H1 (cell line): Measurements from ENCODE around the gene HOXA6. TPM values are rescaled to one million over a fixed set of nuclear protein-coding genes. Genes with fewer than 3 reads are reported as not detected.

Source experiments
- CTCF ChIA-PET: fragments of 300-600 bp; sonication (Branson Sonifier 250); formaldehyde crosslinking; loops from one replicate; lab custom pipeline; 2021; ENCODE audit not compliant: partially characterized antibody; lab: Charles Lee
- POLR2A ChIA-PET: fragments of 300-600 bp; sonication (Branson Sonifier 250); formaldehyde crosslinking; loops from one replicate; lab custom pipeline; 2021; ENCODE audit warnings: inconsistent platforms; ENCODE audit not compliant: partially characterized antibody; lab: Charles Lee
- DNase-seq, 2 experiments: peaks; one replicate each; pipeline versions ENCODE4 v3.0.0 to v3.0.0-alpha.2; 2010 to 2022; ENCODE audit warnings: low spot score in 2 of 2, low read depth in 1 of 2, mixed read lengths in 1 of 2
- FAIRE-seq: peaks from 2 replicates; lab custom pipeline; 2011; peaks lifted over from hg19 to GRCh38; lab: Jason Lieb, UNC
- H2AFZ ChIP-seq: 2 replicates; pipeline ENCODE4 v1.8.1; 2012; ENCODE audit warnings: low read length, inconsistent platforms
- H2AK5ac ChIP-seq: 2 replicates; pipeline ENCODE4 v1.6.1; 2013; ENCODE audit warnings: low read depth, low read length
- H2BK120ac ChIP-seq: replicated peaks from 2 replicates; pipeline ENCODE3; 2013; ENCODE audit warnings: low read depth, low read length, inconsistent platforms
- H2BK12ac ChIP-seq: 2 replicates; pipeline ENCODE4 v1.6.1; 2013; ENCODE audit warnings: low read depth, low read length
- H2BK15ac ChIP-seq: 2 replicates; pipeline ENCODE4 v1.6.1; 2013; ENCODE audit warnings: low read length
- H2BK20ac ChIP-seq: 2 replicates; pipeline ENCODE4 v1.6.1; 2013; ENCODE audit warnings: low read length
- H2BK5ac ChIP-seq: 2 replicates; pipeline ENCODE4 v1.6.1; 2013; ENCODE audit warnings: low read depth, low read length
- H3K14ac ChIP-seq: 2 replicates; pipeline ENCODE4 v1.6.1; 2013; ENCODE audit warnings: inconsistent platforms; ENCODE audit not compliant: insufficient read length
- H3K18ac ChIP-seq: 2 replicates; pipeline ENCODE4 v1.6.1; 2013; ENCODE audit warnings: low read length; ENCODE audit errors: extremely low read depth
- H3K23ac ChIP-seq: 2 replicates; pipeline ENCODE4 v1.6.1; 2013; ENCODE audit warnings: inconsistent platforms; ENCODE audit not compliant: insufficient read length
- H3K23me2 ChIP-seq: 2 replicates; pipeline ENCODE4 v1.6.1; 2013; ENCODE audit warnings: low read depth, low read length
- H3K27ac ChIP-seq: 2 replicates; pipeline ENCODE4 v1.6.1; 2011; ENCODE audit warnings: low read depth, low read length, inconsistent platforms
- H3K27me3 ChIP-seq, 4 experiments: replicated peaks in 1 of 4; 1 replicate in 1 of 4; 2 replicates in 3 of 4; pipeline versions ENCODE4 v1.6.1 to v1.8.1; 2011 to 2013; ENCODE audit warnings: low read length in 3 of 4, mild to moderate bottlenecking in 3 of 4, inconsistent platforms in 2 of 4, mixed read lengths in 2 of 4, moderate library complexity in 1 of 4; ENCODE audit not compliant: control insufficient read depth in 3 of 4, insufficient read depth in 3 of 4; ENCODE audit errors: extremely low read depth in 1 of 4
- H3K36me3 ChIP-seq, 4 experiments: 2 replicates each; pipeline versions ENCODE4 v1.6.1 to v1.8.1; 2011 to 2013; ENCODE audit warnings: mild to moderate bottlenecking in 4 of 4, low read length in 3 of 4, moderate library complexity in 2 of 4, control low read depth in 1 of 4, inconsistent platforms in 1 of 4; ENCODE audit not compliant: insufficient read depth in 4 of 4, control insufficient read depth in 2 of 4
- H3K4ac ChIP-seq: replicated peaks from 2 replicates; pipeline ENCODE3; 2013; ENCODE audit warnings: low read length, low read depth, mixed read lengths, inconsistent platforms; ENCODE audit not compliant: insufficient read length
- H3K4me1 ChIP-seq, 4 experiments: replicated peaks in 1 of 4; 1 replicate in 1 of 4; 2 replicates in 3 of 4; pipeline versions ENCODE4 v1.6.1 to v1.8.1; 2011 to 2013; ENCODE audit warnings: low read length in 3 of 4, inconsistent platforms in 2 of 4, mixed read lengths in 1 of 4; ENCODE audit not compliant: insufficient read depth in 4 of 4, control insufficient read depth in 3 of 4
- H3K4me2 ChIP-seq, 2 experiments: 2 replicates each; pipeline versions ENCODE4 v1.6.1 to v1.8.1; 2011 to 2013; ENCODE audit warnings: low read depth in 2 of 2, low read length in 2 of 2, control low read depth in 1 of 2, inconsistent platforms in 1 of 2, mild to moderate bottlenecking in 1 of 2; ENCODE audit not compliant: insufficient read depth in 1 of 2
- H3K4me3 ChIP-seq, 4 experiments: fragments of 200-600, 300-600 bp in 1 of 4; sonication (generic), shearing (Covaris generic), sonication (Bioruptor Twin) in 1 of 4; 2 replicates each; pipeline versions ENCODE4 v1.5.1 to v1.8.1; 2011 to 2016; ENCODE audit warnings: low read length in 4 of 4, low read depth in 3 of 4, control low read depth in 2 of 4, inconsistent platforms in 2 of 4, mild to moderate bottlenecking in 2 of 4, mixed read lengths in 1 of 4, moderate library complexity in 1 of 4; ENCODE audit not compliant: insufficient read depth in 2 of 4; ENCODE audit errors: extremely low read depth in 1 of 4
- H3K56ac ChIP-seq: replicated peaks from 2 replicates; pipeline ENCODE3; 2013; ENCODE audit warnings: low read depth, mild to moderate bottlenecking, mixed read lengths, low read length, inconsistent platforms; ENCODE audit not compliant: insufficient read length
- H3K79me1 ChIP-seq: 2 replicates; pipeline ENCODE4 v1.6.1; 2013; ENCODE audit warnings: low read depth, low read length, control low read depth
- H3K79me2 ChIP-seq, 2 experiments: 2 replicates each; pipeline versions ENCODE4 v1.6.1 to v1.8.1; 2012 to 2013; ENCODE audit warnings: low read length in 2 of 2, mild to moderate bottlenecking in 2 of 2, inconsistent platforms in 1 of 2; ENCODE audit not compliant: insufficient read depth in 2 of 2, control insufficient read depth in 1 of 2
- H3K9ac ChIP-seq, 4 experiments: replicated peaks in 1 of 4; 1 replicate in 1 of 4; 2 replicates in 3 of 4; pipeline versions ENCODE4 v1.6.1 to v1.8.1; 2011 to 2013; ENCODE audit warnings: low read depth in 3 of 4, low read length in 3 of 4, control low read depth in 2 of 4, mild to moderate bottlenecking in 2 of 4, moderate library complexity in 2 of 4, inconsistent platforms in 1 of 4; ENCODE audit errors: extremely low read depth in 1 of 4
- H3K9me3 ChIP-seq, 2 experiments: 2 replicates each; pipeline versions ENCODE4 v1.6.1 to v1.8.1; 2012 to 2013; ENCODE audit warnings: mild to moderate bottlenecking in 2 of 2, moderate library complexity in 2 of 2, control low read depth in 1 of 2, inconsistent platforms in 1 of 2, low read depth in 1 of 2, low read length in 1 of 2, mixed read lengths in 1 of 2; ENCODE audit not compliant: insufficient read depth in 2 of 2
- H4K20me1 ChIP-seq, 2 experiments: replicated peaks in 1 of 2; 2 replicates each; pipeline versions ENCODE3 to v1.8.1; 2011 to 2013; ENCODE audit warnings: inconsistent platforms in 2 of 2, low read length in 2 of 2, mild to moderate bottlenecking in 1 of 2; ENCODE audit not compliant: insufficient read depth in 2 of 2, control insufficient read depth in 1 of 2
- H4K5ac ChIP-seq: 2 replicates; pipeline ENCODE4 v1.6.1; 2013; ENCODE audit warnings: low read length, low read depth, mixed read lengths, inconsistent platforms; ENCODE audit not compliant: insufficient read length
- H4K8ac ChIP-seq: 2 replicates; pipeline ENCODE4 v1.8.0; 2013; ENCODE audit warnings: mild to moderate bottlenecking, moderate library complexity, low read length, inconsistent platforms; ENCODE audit not compliant: insufficient read depth; ENCODE audit errors: extremely low read depth
- H4K91ac ChIP-seq: replicated peaks from 2 replicates; pipeline ENCODE3; 2013; ENCODE audit warnings: low read length, mixed read lengths, inconsistent platforms; ENCODE audit not compliant: insufficient read length
- CBX8 ChIP-seq: fragments of 300-800, 300-1000 bp; sonication (generic); IDR thresholded peaks from 2 replicates; pipeline ENCODE4 v1.7.1; 2016; ENCODE audit warnings: low read depth, low read length, borderline replicate concordance
- CHD2 ChIP-seq: IDR thresholded peaks from 2 replicates; pipeline ENCODE4 v1.6.1; 2012; ENCODE audit warnings: low read length, improper control_type of control experiment
- EZH2 ChIP-seq: fragments of 200-600 bp; sonication (generic); IDR thresholded peaks from 2 replicates; pipeline ENCODE4 v1.7.1; 2012; ENCODE audit warnings: low read depth, mild to moderate bottlenecking, moderate library complexity, low read length, inconsistent platforms; ENCODE audit not compliant: severe bottlenecking
- MAX ChIP-seq: IDR thresholded peaks from 2 replicates; pipeline ENCODE4 v1.6.1; 2012; ENCODE audit warnings: inconsistent platforms
- PHF8 ChIP-seq: fragments of 200-600 bp; sonication (generic); conservative IDR thresholded peaks from 2 replicates; pipeline ENCODE4 v1.7.1; 2012; ENCODE audit warnings: low read depth, mild to moderate bottlenecking, inconsistent platforms, low read length, moderate library complexity
- RNF2 ChIP-seq: fragments of 200-900, 300-1000 bp; sonication (generic); IDR thresholded peaks from 2 replicates; pipeline ENCODE4 v1.7.1; 2016; ENCODE audit warnings: borderline replicate concordance, low read depth, mild to moderate bottlenecking, antibody characterized with exemption, low read length; ENCODE audit not compliant: poor library complexity, severe bottlenecking; ENCODE audit errors: missing control alignments
- RXRA ChIP-seq: IDR thresholded peaks from 2 replicates; pipeline ENCODE4 v1.6.1; 2011; ENCODE audit warnings: low read depth, mild to moderate bottlenecking, low read length, moderate library complexity; ENCODE audit not compliant: insufficient read depth
- SIX5 ChIP-seq: IDR thresholded peaks from 2 replicates; pipeline ENCODE4 v1.6.1; 2011; ENCODE audit warnings: mild to moderate bottlenecking, low read depth, low read length
- WGBS, 2 experiments: shearing (Covaris generic) in 1 of 2; methylation state at CpG; one replicate each; pipeline versions ENCODE4 v1.1.6 to v1.1.7; 2013 to 2015; ENCODE audit warnings: low lambda C conversion rate in 2 of 2, mixed read lengths in 2 of 2, inconsistent platforms in 1 of 2, low coverage in 1 of 2, missing lambda C conversion rate in 1 of 2; ENCODE audit not compliant: insufficient replicate concordance in 2 of 2, insufficient coverage in 1 of 2, insufficient read length in 1 of 2; ENCODE audit errors: extremely low coverage in 1 of 2, missing lambda C conversion rate in 1 of 2; 5-methylcytosine and 5-hydroxymethylcytosine counted together
- polyA plus RNA-seq, 7 experiments: library from polyadenylated mRNA; depleted of rRNA in 3 of 7; stranded (reverse) in 5 of 7; unstranded in 2 of 7; fragments of >200 nt in 5 of 7; fragments of 200-250 nt in 2 of 7; gene quantifications; 1 replicate in 5 of 7; 2 replicates in 1 of 7; 4 replicates in 1 of 7; pipeline versions ENCODE4 v1.2.1 to v1.2.3, GENCODE V29; 2011 to 2013; ENCODE audit warnings: missing spikeins in 2 of 7, mixed read lengths in 2 of 7
- total RNA-seq: library from RNA; stranded (reverse); fragmentation: NEBNext Ultra II Directional; extraction: Animal tissue kit (Norgen Biotek cat#: 25700); gene quantifications from 2 replicates; pipeline ENCODE4 v1.2.1, GENCODE V29; 2021

HOXA6 gene
- total and polyA plus RNA-seq, 2 of the 8 experiments (the other 6 are each of a cell fraction or from before 2014, with no cell fraction given) = not detected

GRCh38 chr7:27132214-27132613, 15.4 kb downstream of the HOXA6 start:
- no peak overlapping the region for H2BK120ac ChIP-seq
- H3K56ac ChIP-seq = no peak overlapping the region
- no peak overlapping the region for H3K4me2 ChIP-seq
- no peaks in the 10 kb centered on the region for H3K79me2 ChIP-seq
- FAIRE-seq (no peak), DNase-seq (no peak)
- no peak overlapping the region for H2AK5ac ChIP-seq
- TF ChIP-seq RNF2 = no peak
- no peak for TF ChIP-seq EZH2
- no peak for TF ChIP-seq SIX5
- no peak for TF ChIP-seq MAX
- TF ChIP-seq PHF8 = no peak
- TF ChIP-seq RXRA = no peak
- TF ChIP-seq CHD2 = no peak
- no peak for TF ChIP-seq CBX8
- H2AFZ ChIP-seq = no peak overlapping the region
- peaks cover 14 to 30% of the 10 kb centered on the region in 2 experiments for H4K20me1 ChIP-seq
- H3K9ac ChIP-seq = no peak overlapping the region
- H3K23me2 ChIP-seq = peaks cover 4% of the 10 kb centered on the region; the same call in 1 of the 2 replicates
- peaks cover 97 to 100% (median 100%) of the 10 kb centered on the region in 4 experiments for H3K27me3 ChIP-seq
- H2BK20ac ChIP-seq = no peak overlapping the region
- H3K9me3 ChIP-seq = peaks cover 0 to 4% of the 10 kb centered on the region in 2 experiments; a peak in 1 of 4 replicates
- no peak overlapping the region for H3K23ac ChIP-seq
- peaks cover 0 to 4% (median 2%) of the 10 kb centered on the region in 4 experiments; a peak in 4 of 7 replicates for H3K4me1 ChIP-seq
- no peak overlapping the region for H2BK5ac ChIP-seq
- no peak overlapping the region for H3K18ac ChIP-seq
- no peak overlapping the region for H3K27ac ChIP-seq
- H4K8ac ChIP-seq = no peak overlapping the region
- WGBS, 2 experiments = 49% methylated on average over 2 of the region's 2 CpGs; no CpG with 5 or more reads in 1 of the 2 experiments
- CTCF ChIA-PET = interaction anchor here (1.0 to 2.7 kb wide), 8 partner anchors 9 to 451 kb away, joined by 3 to 13 read pairs (median 4); partner anchors contain the start of gene HOXA5
- H3K14ac ChIP-seq = no peak overlapping the region
- H4K5ac ChIP-seq = no peak overlapping the region
- H2BK15ac ChIP-seq = no peak overlapping the region
- no peak overlapping the region for H2BK12ac ChIP-seq
- H3K36me3 ChIP-seq = peaks cover 0 to 16% (median 0%) of the 10 kb centered on the region in 4 experiments; a peak in 2 of 8 replicates
- H3K4me3 ChIP-seq = no peak overlapping the region
- no peaks in the 10 kb centered on the region for H3K79me1 ChIP-seq
- POLR2A ChIA-PET = no interaction called here
- H4K91ac ChIP-seq = no peak overlapping the region
- H3K4ac ChIP-seq = no peak overlapping the region
